Measurements from ENCODE around the gene PRR32. TPM values are rescaled to one million over a fixed set of nuclear protein-coding genes. Genes with fewer than 3 reads are reported as not detected.

Gene PRR32
- total and polyA plus RNA-seq, 2 experiments from 2014 or later: not detected

DNA sequence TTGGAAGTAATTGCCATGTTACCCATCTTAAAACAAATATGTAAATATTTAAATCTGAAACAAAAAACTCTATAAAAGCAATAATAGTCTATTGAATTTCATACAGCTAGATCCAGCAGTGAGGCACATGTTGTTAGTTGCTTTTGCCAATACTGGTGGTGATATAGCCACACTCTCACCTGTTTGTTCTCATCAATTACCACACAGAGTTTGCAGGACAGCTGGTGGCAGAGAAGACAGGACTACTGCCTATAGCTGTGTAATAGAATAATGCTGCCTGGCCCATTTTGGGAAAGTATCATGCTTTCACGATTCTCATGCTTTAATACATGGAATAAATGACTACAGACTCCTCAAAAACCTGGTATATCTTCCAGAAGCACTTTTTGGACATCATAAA is 3.7 kb upstream of the PRR32 start:
- no peaks in the 10 kb centered on the region for H3K9me3 ChIP-seq (ENCODE audit: low read depth)
- no peak overlapping the region for H3K9ac ChIP-seq
- H3K79me2 ChIP-seq (ENCODE audit: insufficient read depth): no peaks in the 10 kb centered on the region
- H3K4me3 ChIP-seq: no peak overlapping the region
- H3K27me3 ChIP-seq (replicated peaks; ENCODE audit: insufficient read depth): no peaks in the 10 kb centered on the region
- no peak for DNase-seq
- no peaks in the 10 kb centered on the region for H3K4me1 ChIP-seq (ENCODE audit: insufficient read depth)
- H3F3A ChIP-seq (ENCODE audit: insufficient read depth): no peaks in the 10 kb centered on the region
- H2AFZ ChIP-seq: no peak overlapping the region
- no peak overlapping the region for H3K27ac ChIP-seq
- WGBS, 2 experiments (ENCODE audit: low coverage in 1 of 2, low lambda C conversion rate in 2 of 2, missing lambda C conversion rate in 2 of 2): 0 to 6% methylated on average over 1 of the region's 1 CpG
- H3K36me3 ChIP-seq (ENCODE audit: low read depth): no peaks in the 10 kb centered on the region
- TF ChIP-seq EZH2 (IDR thresholded peaks at IDR 0.05; ENCODE audit: insufficient read depth, poor library complexity, severe bottlenecking): no peak
- TF ChIP-seq EZH2phosphoT487 (IDR thresholded peaks at IDR 0.05; ENCODE audit: insufficient read depth, low read depth): no peak
- H3K9me2 ChIP-seq (ENCODE audit: insufficient read depth): no peaks in the 10 kb centered on the region
- in situ Hi-C loops (cut with MboI): no loop called here
- H4K20me1 ChIP-seq (ENCODE audit: insufficient read depth): no peaks in the 10 kb centered on the region
- no peak overlapping the region for H3K4me2 ChIP-seq (ENCODE audit: unreplicated experiment)

DNA sequence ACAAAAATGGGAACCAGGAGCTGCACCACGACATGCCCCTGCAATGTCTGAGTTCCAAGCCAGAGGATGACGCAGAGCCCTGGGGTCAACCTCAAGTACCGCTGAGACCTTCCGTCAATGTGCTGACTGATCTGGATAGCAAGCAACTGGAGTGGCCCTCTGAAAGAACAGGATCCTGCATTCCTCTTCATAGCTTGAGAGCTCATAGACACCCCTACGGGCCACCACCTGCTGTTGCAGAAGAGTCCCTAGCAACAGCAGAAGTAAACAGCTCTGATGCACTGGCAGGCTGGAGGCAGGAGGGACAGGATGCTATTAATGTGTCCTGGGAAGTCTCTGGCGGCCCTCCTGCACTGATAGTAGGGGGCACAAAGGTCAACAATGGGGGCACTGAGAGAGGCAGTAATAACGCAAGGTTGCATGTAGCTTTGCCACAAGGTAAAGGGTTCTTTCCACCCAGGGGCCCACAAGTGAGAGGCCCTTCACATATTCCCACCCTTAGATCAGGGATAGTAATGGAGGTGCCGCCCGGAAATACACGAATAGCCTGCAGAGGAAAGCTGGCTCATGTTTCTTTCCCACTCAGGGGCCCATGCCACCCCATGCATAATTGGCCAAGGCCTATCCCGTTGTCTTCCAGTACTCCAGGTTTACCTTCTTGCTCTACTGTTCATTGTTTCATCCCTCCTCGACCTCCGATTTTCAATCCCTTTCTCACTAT is 1.3 kb downstream of the PRR32 start:
- Histone ChIP-seq H2AFZ (no peak overlapping the region), H3K27me3 (replicated peaks; ENCODE audit: insufficient read depth) (no peaks in the 10 kb centered on the region), H3K9me3 (ENCODE audit: low read depth) (no peaks in the 10 kb centered on the region), H4K20me1 (ENCODE audit: insufficient read depth) (no peaks in the 10 kb centered on the region), H3F3A (ENCODE audit: insufficient read depth) (no peaks in the 10 kb centered on the region), H3K4me3 (no peak overlapping the region), H3K79me2 (ENCODE audit: insufficient read depth) (no peaks in the 10 kb centered on the region), H3K27ac (no peak overlapping the region), H3K9ac (no peak overlapping the region), H3K4me2 (ENCODE audit: unreplicated experiment) (no peak overlapping the region), H3K36me3 (ENCODE audit: low read depth) (no peaks in the 10 kb centered on the region), H3K4me1 (ENCODE audit: insufficient read depth) (no peaks in the 10 kb centered on the region), H3K9me2 (ENCODE audit: insufficient read depth) (no peaks in the 10 kb centered on the region)
- WGBS, 2 experiments (ENCODE audit: low coverage in 1 of 2, low lambda C conversion rate in 2 of 2, missing lambda C conversion rate in 2 of 2): 34 to 40% methylated on average over 13 of the region's 13 CpGs
- in situ Hi-C loops (cut with MboI): no loop called here
- DNase-seq: no peak
- TF ChIP-seq EZH2phosphoT487 (IDR thresholded peaks at IDR 0.05; ENCODE audit: insufficient read depth, low read depth): no peak

DNA sequence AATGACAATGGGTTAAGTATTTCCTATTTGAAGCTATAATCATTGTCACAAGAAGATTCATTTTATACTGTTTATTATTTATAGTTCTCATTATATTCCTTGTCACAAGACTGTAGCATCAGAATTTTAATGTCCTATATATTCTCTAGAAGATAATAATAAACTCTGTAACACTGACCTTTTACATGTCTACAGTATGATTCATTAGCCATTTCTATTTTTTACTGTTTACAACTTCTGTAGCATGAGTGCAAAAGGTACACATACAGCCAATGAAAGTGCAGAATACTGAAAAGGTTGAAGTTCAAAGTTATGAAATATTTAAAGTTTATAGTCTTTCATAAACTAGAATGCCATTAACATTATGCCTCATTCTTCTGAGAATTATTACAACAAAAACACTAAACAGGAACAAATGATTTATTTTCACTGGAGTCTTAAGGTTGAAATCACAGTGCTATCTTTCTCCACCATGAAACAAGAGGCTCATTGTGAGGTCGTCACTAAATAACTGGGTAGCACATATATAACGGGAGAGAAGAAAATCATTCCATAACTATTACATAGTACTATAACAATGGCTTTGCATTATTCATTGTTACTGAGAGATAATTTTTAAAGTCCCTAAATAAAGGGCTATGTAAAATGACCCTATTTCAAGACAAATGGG is 4.9 kb downstream of the PRR32 start:
- no peak for DNase-seq
- Histone ChIP-seq H3K4me1 (ENCODE audit: insufficient read depth) (no peaks in the 10 kb centered on the region), H3K4me3 (no peak overlapping the region), H3K79me2 (ENCODE audit: insufficient read depth) (no peaks in the 10 kb centered on the region), H3F3A (ENCODE audit: insufficient read depth) (no peaks in the 10 kb centered on the region), H3K27me3 (replicated peaks; ENCODE audit: insufficient read depth) (no peaks in the 10 kb centered on the region), H3K9me2 (ENCODE audit: insufficient read depth) (no peaks in the 10 kb centered on the region), H3K27ac (no peak overlapping the region), H3K36me3 (ENCODE audit: low read depth) (no peaks in the 10 kb centered on the region), H3K9me3 (ENCODE audit: low read depth) (no peaks in the 10 kb centered on the region), H3K4me2 (ENCODE audit: unreplicated experiment) (no peak overlapping the region), H4K20me1 (ENCODE audit: insufficient read depth) (no peaks in the 10 kb centered on the region), H2AFZ (no peak overlapping the region), H3K9ac (no peak overlapping the region)
- WGBS, 2 experiments (ENCODE audit: low coverage in 1 of 2, low lambda C conversion rate in 2 of 2, missing lambda C conversion rate in 2 of 2): 3 to 16% methylated on average over 2 of the region's 2 CpGs
- in situ Hi-C loops (cut with MboI): no loop called here
- no peak for TF ChIP-seq EZH2phosphoT487 (IDR thresholded peaks at IDR 0.05; ENCODE audit: insufficient read depth, low read depth)
- no peak for TF ChIP-seq EZH2 (IDR thresholded peaks at IDR 0.05; ENCODE audit: insufficient read depth, poor library complexity, severe bottlenecking)

DNA sequence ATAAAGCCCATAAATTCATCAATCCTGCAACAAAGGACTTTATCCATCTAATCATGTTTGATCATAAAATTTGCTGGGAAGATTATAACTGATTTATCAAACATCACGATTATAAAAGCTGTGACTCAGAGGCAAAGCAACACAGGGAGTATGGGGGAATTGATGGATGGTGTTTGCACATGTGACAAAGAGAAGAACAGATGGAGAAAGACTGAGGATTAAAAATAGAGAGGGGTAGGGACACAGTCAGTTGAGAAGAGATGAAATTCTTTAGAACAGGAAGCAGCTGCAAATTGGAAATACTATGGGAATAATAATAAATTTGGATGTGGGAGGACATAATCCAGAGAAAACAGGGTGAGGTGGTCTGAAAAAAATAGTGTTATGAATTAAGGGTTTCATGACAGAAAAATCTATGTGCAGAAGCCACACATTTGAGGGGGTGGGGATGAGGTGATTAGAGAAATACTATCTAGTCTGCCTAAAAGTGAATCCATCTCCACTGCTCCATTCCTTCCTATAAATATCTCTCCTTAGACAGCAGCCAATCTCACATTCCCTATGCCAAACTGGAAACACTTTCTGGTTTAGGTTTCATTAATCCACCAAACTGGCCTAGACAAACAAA is 6.2 kb downstream of the PRR32 start:
- Histone ChIP-seq H3K79me2 (ENCODE audit: insufficient read depth) (no peaks in the 10 kb centered on the region), H2AFZ (no peak overlapping the region), H3K27ac (no peak overlapping the region), H3K4me3 (no peak overlapping the region), H3K9ac (no peak overlapping the region), H3K4me2 (ENCODE audit: unreplicated experiment) (no peak overlapping the region), H3K36me3 (ENCODE audit: low read depth) (no peaks in the 10 kb centered on the region), H3F3A (ENCODE audit: insufficient read depth) (no peaks in the 10 kb centered on the region), H3K4me1 (ENCODE audit: insufficient read depth) (no peaks in the 10 kb centered on the region), H3K9me2 (ENCODE audit: insufficient read depth) (no peaks in the 10 kb centered on the region), H3K27me3 (replicated peaks; ENCODE audit: insufficient read depth) (no peaks in the 10 kb centered on the region), H4K20me1 (ENCODE audit: insufficient read depth) (no peaks in the 10 kb centered on the region), H3K9me3 (ENCODE audit: low read depth) (no peaks in the 10 kb centered on the region)
- whole genome bisulfite sequencing, 2 experiments (ENCODE audit: low coverage in 1 of 2, low lambda C conversion rate in 2 of 2, missing lambda C conversion rate in 2 of 2): 0% methylated on average over 1 of the region's 1 CpG
- no peak for DNase-seq
- no peak for TF ChIP-seq EZH2 (IDR thresholded peaks at IDR 0.05; ENCODE audit: insufficient read depth, poor library complexity, severe bottlenecking)
- TF ChIP-seq EZH2phosphoT487 (IDR thresholded peaks at IDR 0.05; ENCODE audit: insufficient read depth, low read depth): no peak
- in situ Hi-C loops (cut with MboI): no loop called here

All from GM23248 (cell line).